ENCODE results near the gene STX8. TPM values are rescaled to one million over a fixed set of nuclear protein-coding genes. Genes with fewer than 3 reads are reported as not detected.

STX8 gene
- total RNA-seq, 2 experiments from 2014 or later, result 59.6 to 71.5 TPM

GRCh38 chr17:9468532-9468931 is 107.1 kb downstream of the STX8 start:
- H3K9me3 Mint-ChIP-seq, result no peaks in the 10 kb centered on the region
- no peaks in the 10 kb centered on the region for H3K27me3 Mint-ChIP-seq
- DNase-seq, result no peak
- peaks cover 30% of the 10 kb centered on the region for H3K4me1 Mint-ChIP-seq (ENCODE audit: low read depth)
- no peak overlapping the region for H3K4me3 Mint-ChIP-seq
- ATAC-seq, result no peak
- H3K27ac Mint-ChIP-seq, result no peak overlapping the region
- ChIA-PET CTCF (no interaction called here), POLR2A (no interaction called here)
- intact Hi-C loops (cut with micrococcal nuclease), result no loop called here
- TF ChIP-seq CTCF (IDR thresholded peaks at IDR 0.05), result no peak
- peaks cover 1% of the 10 kb centered on the region for H3K36me3 Mint-ChIP-seq (ENCODE audit: low read depth)

GRCh38 chr17:9467518-9467917 is 108.1 kb downstream of the STX8 start:
- Mint-ChIP-seq H3K27me3 (no peaks in the 10 kb centered on the region), H3K9me3 (no peaks in the 10 kb centered on the region), H3K4me3 (no peak overlapping the region), H3K4me1 (ENCODE audit: low read depth) (peaks cover 28% of the 10 kb centered on the region), H3K36me3 (ENCODE audit: low read depth) (peaks cover 1% of the 10 kb centered on the region), H3K27ac (no peak overlapping the region)
- intact Hi-C loops (cut with micrococcal nuclease), result no loop called here
- POLR2A ChIA-PET, result no interaction called here
- CTCF ChIA-PET, result no interaction called here
- TF ChIP-seq CTCF (IDR thresholded peaks at IDR 0.05), result no peak
- ATAC-seq (no peak), DNase-seq (no peak)

- ChIA-PET CTCF (interaction anchor here (0.8 kb wide), 1 partner anchor 11 kb away, joined by 3 read pairs; no protein-coding TSS in a partner anchor), POLR2A (no interaction called here)
- no peak for DNase-seq
- peaks cover 16% of the 10 kb centered on the region for H3K4me1 Mint-ChIP-seq (ENCODE audit: low read depth)
- no peak overlapping the region for H3K4me3 Mint-ChIP-seq
- no peak for ATAC-seq
- H3K27me3 Mint-ChIP-seq, result no peaks in the 10 kb centered on the region
- TF ChIP-seq CTCF (IDR thresholded peaks at IDR 0.05), result no peak
- no peak overlapping the region for H3K27ac Mint-ChIP-seq
- no peaks in the 10 kb centered on the region for H3K9me3 Mint-ChIP-seq
- H3K36me3 Mint-ChIP-seq (ENCODE audit: low read depth), result no peaks in the 10 kb centered on the region
- intact Hi-C loops (cut with micrococcal nuclease), result no loop called here
These were observed 110.3 kb downstream of the STX8 start for GRCh38 chr17:9465210-9465921.

- no peak overlapping the region for H3K4me3 Mint-ChIP-seq
- H3K36me3 Mint-ChIP-seq (ENCODE audit: low read depth), result peaks cover 2% of the 10 kb centered on the region
- ATAC-seq (no peak), DNase-seq (no peak)
- no peaks in the 10 kb centered on the region for H3K9me3 Mint-ChIP-seq
- no peak overlapping the region for H3K27ac Mint-ChIP-seq
- ChIA-PET POLR2A (no interaction called here), CTCF (no interaction called here)
- no peak for TF ChIP-seq CTCF (IDR thresholded peaks at IDR 0.05)
- intact Hi-C loops (cut with micrococcal nuclease), result no loop called here
- no peaks in the 10 kb centered on the region for H3K4me1 Mint-ChIP-seq (ENCODE audit: low read depth)
- no peaks in the 10 kb centered on the region for H3K27me3 Mint-ChIP-seq
These were observed 118.6 kb downstream of the STX8 start for GRCh38 chr17:9457005-9457404.

GRCh38 chr17:9456330-9456729 is 119.3 kb downstream of the STX8 start:
- CTCF ChIA-PET, result no interaction called here

More at GRCh38 chr17:9456330-9456729, 119.3 kb downstream of the STX8 start:
- POLR2A ChIA-PET, result no interaction called here
- H3K36me3 Mint-ChIP-seq (ENCODE audit: low read depth), result peaks cover 2% of the 10 kb centered on the region
- H3K4me1 Mint-ChIP-seq (ENCODE audit: low read depth), result no peaks in the 10 kb centered on the region
- ATAC-seq (no peak), DNase-seq (no peak)
- intact Hi-C loops (cut with micrococcal nuclease), result no loop called here
- no peak overlapping the region for H3K4me3 Mint-ChIP-seq
- no peaks in the 10 kb centered on the region for H3K9me3 Mint-ChIP-seq
- no peak for TF ChIP-seq CTCF (IDR thresholded peaks at IDR 0.05)
- H3K27me3 Mint-ChIP-seq, result no peaks in the 10 kb centered on the region
- no peak overlapping the region for H3K27ac Mint-ChIP-seq

All from activated CD8-positive, alpha-beta T cell treated with anti-CD3 and anti-CD28 coated beads for 36 hours (primary cell).